B cell (primary cell): Measurements from ENCODE around the gene RIT1. TPM values are rescaled to one million over a fixed set of nuclear protein-coding genes. Genes with fewer than 3 reads are reported as not detected.

Source experiments
- ATAC-seq: fragments of 200-7000 bp; cut with Tn5 transposase; one replicate; pipeline ENCODE4 v1.10.0; 2021; ENCODE audit warnings: low read depth, mild to moderate bottlenecking, moderate number of reproducible peaks, moderate library complexity
- CTCF ChIA-PET: fragments of 350-600 bp; sonication (Branson Sonifier 250); formaldehyde crosslinking; loops from one replicate; lab custom pipeline; 2021; ENCODE audit warnings: antibody characterized with exemption, inconsistent platforms; lab: Charles Lee
- POLR2A ChIA-PET: fragments of 350-600 bp; sonication (Branson Sonifier 250); formaldehyde crosslinking; loops from one replicate; lab custom pipeline; 2021; ENCODE audit warnings: antibody characterized with exemption; lab: Charles Lee
- DNase-seq: peaks from one replicate; pipeline ENCODE4 v3.0.0; 2013
- H2AFZ ChIP-seq: 2 replicates; pipeline ENCODE4 v1.6.1; 2012; ENCODE audit warnings: mild to moderate bottlenecking, low read depth, low read length; ENCODE audit not compliant: insufficient read depth, poor library complexity, severe bottlenecking
- H3K27ac ChIP-seq, 2 donors: 1 replicate in 1 of 2; 2 replicates in 1 of 2; pipeline ENCODE4 v1.5.1; 2012 to 2013; ENCODE audit warnings: low read length in 2 of 2, mild to moderate bottlenecking in 2 of 2, moderate library complexity in 1 of 2
- H3K27me3 ChIP-seq, 4 experiments: fragments of 200-600 bp in 1 of 4; sonication (generic) in 1 of 4; replicated peaks in 1 of 4; 1 replicate in 2 of 4; 2 replicates in 2 of 4; pipeline versions ENCODE4 v1.6.1 to v1.7.0; 2013 to 2016; ENCODE audit warnings: low read length in 3 of 4, mild to moderate bottlenecking in 2 of 4, mixed read lengths in 1 of 4, moderate library complexity in 1 of 4; ENCODE audit not compliant: insufficient read depth in 4 of 4, control insufficient read depth in 3 of 4; ENCODE audit errors: control extremely low read depth in 1 of 4
- H3K36me3 ChIP-seq, 2 experiments: replicated peaks in 1 of 2; 1 replicate in 1 of 2; 2 replicates in 1 of 2; pipeline versions ENCODE4 v1.6.1 to v1.7.1; 2013; ENCODE audit warnings: low read length in 1 of 2; ENCODE audit not compliant: insufficient read depth in 2 of 2, control insufficient read depth in 1 of 2; ENCODE audit errors: control extremely low read depth in 1 of 2, extremely low read depth in 1 of 2
- H3K4me1 ChIP-seq, 2 donors: fragments of 200-600 bp in 1 of 2; sonication (generic) in 1 of 2; 1 replicate in 1 of 2; 2 replicates in 1 of 2; pipeline versions ENCODE4 v1.5.1 to v1.6.1; 2013 to 2017; ENCODE audit warnings: low read length in 2 of 2; ENCODE audit not compliant: control insufficient read depth in 2 of 2, insufficient read depth in 2 of 2
- H3K4me2 ChIP-seq: replicated peaks from 2 replicates; pipeline ENCODE3; 2012; ENCODE audit warnings: mild to moderate bottlenecking, low read depth, low read length; ENCODE audit not compliant: poor library complexity, severe bottlenecking
- H3K4me3 ChIP-seq, 5 experiments: fragments of 200-600 bp in 1 of 5; sonication (generic) in 1 of 5; 1 replicate in 3 of 5; 2 replicates in 2 of 5; pipeline versions ENCODE4 v1.5.1 to v1.7.0; 2011 to 2016; ENCODE audit warnings: low read length in 4 of 5, mild to moderate bottlenecking in 4 of 5, low read depth in 2 of 5, control low read depth in 1 of 5, moderate library complexity in 1 of 5; ENCODE audit not compliant: insufficient read depth in 1 of 5; ENCODE audit errors: control extremely low read depth in 1 of 5, extremely low read depth in 1 of 5
- H3K79me2 ChIP-seq: fragments of 200-600 bp; sonication (generic); one replicate; pipeline ENCODE4 v1.6.0; 2016; ENCODE audit warnings: low read length; ENCODE audit not compliant: control insufficient read depth, insufficient read depth
- H3K9ac ChIP-seq: fragments of 200-600 bp; sonication (generic); 2 replicates; pipeline ENCODE4 v1.6.1; 2017; ENCODE audit warnings: mild to moderate bottlenecking, low read length, moderate library complexity
- H3K9me3 ChIP-seq, 3 donors: one replicate each; pipeline versions ENCODE4 v1.6.1 to v1.7.1; 2013; ENCODE audit warnings: low read length in 2 of 3; ENCODE audit not compliant: control insufficient read depth in 2 of 3, insufficient read depth in 1 of 3; ENCODE audit errors: control extremely low read depth in 1 of 3
- H4K20me1 ChIP-seq: 2 replicates; pipeline ENCODE4 v1.6.0; 2012; ENCODE audit warnings: mild to moderate bottlenecking, low read length; ENCODE audit not compliant: insufficient read depth, control insufficient read depth, poor library complexity, severe bottlenecking
- H3K27ac Mint-ChIP-seq: one replicate; pipeline ENCODE4 v1.8.0; 2021; ENCODE audit warnings: mixed read lengths
- H3K27me3 Mint-ChIP-seq: one replicate; pipeline ENCODE4 v1.8.0; 2021; ENCODE audit warnings: mixed read lengths
- H3K4me1 Mint-ChIP-seq: one replicate; pipeline ENCODE4 v1.8.0; 2021; ENCODE audit warnings: mixed read lengths
- H3K4me3 Mint-ChIP-seq: one replicate; pipeline ENCODE4 v1.8.0; 2021; ENCODE audit warnings: mixed read lengths
- H3K9me3 Mint-ChIP-seq: one replicate; pipeline ENCODE4 v1.8.0; 2022; ENCODE audit warnings: mixed read lengths; ENCODE audit not compliant: insufficient read depth
- EZH2 ChIP-seq: IDR thresholded peaks from 2 replicates; pipeline ENCODE4 v1.6.1; 2012; ENCODE audit warnings: borderline replicate concordance, low read depth, mild to moderate bottlenecking, moderate library complexity, low read length; ENCODE audit not compliant: insufficient read depth, poor library complexity, severe bottlenecking
- WGBS: methylation state at CpG from one replicate; pipeline ENCODE4 v1.1.5; 2013; ENCODE audit warnings: missing lambda C conversion rate; ENCODE audit not compliant: insufficient coverage; 5-methylcytosine and 5-hydroxymethylcytosine counted together
- intact Hi-C: fragments of 100-400 bp; cut with micrococcal nuclease; formaldehyde crosslinking; loops from one replicate; pipeline ENCODE4 v1.10.0; 2022
- polyA plus RNA-seq: library from polyadenylated mRNA; depleted of rRNA; stranded (reverse); fragments of >200 nt; gene quantifications from 2 replicates; pipeline ENCODE4 v1.2.3, GENCODE V29; 2012
- total RNA-seq, 2 donors: library from RNA; stranded (reverse); fragments of 120-200 nt in 1 of 2; gene quantifications; 1 replicate in 1 of 2; 2 replicates in 1 of 2; pipeline versions ENCODE4 v1.2.3 to v1.2.4, GENCODE V29; 2013 to 2022
- TF ChIP-seq, protein P1 (sequence below): fragments of 200-600 bp; IDR thresholded peaks from one replicate; pipeline ENCODE4 v1.8.0; 2022; ENCODE audit warnings: antibody characterized with exemption, mild to moderate bottlenecking

RIT1 gene
- total and polyA plus RNA-seq, 2 donors (not counting 1 experiment from before 2014, with no cell fraction given): 14.2 to 45.7 TPM

DNA sequence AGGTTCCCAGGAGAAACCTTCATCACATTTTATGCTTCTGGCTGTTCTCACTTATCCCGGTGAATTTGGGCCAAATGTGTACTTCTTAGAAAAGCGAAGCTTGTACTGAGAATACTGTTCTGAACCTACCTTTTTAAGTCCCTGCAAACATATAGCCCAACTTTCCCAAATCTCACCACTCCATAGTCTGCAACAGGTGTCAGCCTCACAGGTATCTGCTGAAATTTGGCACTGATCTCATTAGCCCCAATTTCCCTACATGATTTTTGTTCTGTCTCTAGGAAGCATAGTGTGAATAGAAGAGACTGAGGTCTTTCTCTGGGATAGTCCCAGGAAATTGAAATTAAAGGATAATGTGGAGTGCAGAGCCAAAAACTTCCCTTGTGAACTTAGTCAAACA lies 11.5 kb downstream of the RIT1 start:
- no peak for DNase-seq
- ChIA-PET CTCF (no interaction called here), POLR2A (no interaction called here)
- Histone ChIP-seq H3K9me3 (no peaks in the 10 kb centered on the region), H3K27ac (no peak overlapping the region), H3K9ac (no peak overlapping the region), H3K4me3 (no peak overlapping the region), H3K4me2 (no peak overlapping the region), H3K79me2 (no peaks in the 10 kb centered on the region), H2AFZ (no peak overlapping the region), H3K4me1 (no peaks in the 10 kb centered on the region), H3K36me3 (peaks cover 5 to 55% of the 10 kb centered on the region in 2 experiments), H4K20me1 (no peaks in the 10 kb centered on the region), H3K27me3 (no peaks in the 10 kb centered on the region)
- intact Hi-C loops: no loop called here
- no peaks in the 10 kb centered on the region for H3K27me3 Mint-ChIP-seq
- ATAC-seq: no peak
- no peaks in the 10 kb centered on the region for H3K4me1 Mint-ChIP-seq
- TF ChIP-seq, protein P1, sequence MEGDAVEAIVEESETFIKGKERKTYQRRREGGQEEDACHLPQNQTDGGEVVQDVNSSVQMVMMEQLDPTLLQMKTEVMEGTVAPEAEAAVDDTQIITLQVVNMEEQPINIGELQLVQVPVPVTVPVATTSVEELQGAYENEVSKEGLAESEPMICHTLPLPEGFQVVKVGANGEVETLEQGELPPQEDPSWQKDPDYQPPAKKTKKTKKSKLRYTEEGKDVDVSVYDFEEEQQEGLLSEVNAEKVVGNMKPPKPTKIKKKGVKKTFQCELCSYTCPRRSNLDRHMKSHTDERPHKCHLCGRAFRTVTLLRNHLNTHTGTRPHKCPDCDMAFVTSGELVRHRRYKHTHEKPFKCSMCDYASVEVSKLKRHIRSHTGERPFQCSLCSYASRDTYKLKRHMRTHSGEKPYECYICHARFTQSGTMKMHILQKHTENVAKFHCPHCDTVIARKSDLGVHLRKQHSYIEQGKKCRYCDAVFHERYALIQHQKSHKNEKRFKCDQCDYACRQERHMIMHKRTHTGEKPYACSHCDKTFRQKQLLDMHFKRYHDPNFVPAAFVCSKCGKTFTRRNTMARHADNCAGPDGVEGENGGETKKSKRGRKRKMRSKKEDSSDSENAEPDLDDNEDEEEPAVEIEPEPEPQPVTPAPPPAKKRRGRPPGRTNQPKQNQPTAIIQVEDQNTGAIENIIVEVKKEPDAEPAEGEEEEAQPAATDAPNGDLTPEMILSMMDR: no peak
- no peak for TF ChIP-seq EZH2
- 100% methylated on average over 2 of the region's 2 CpGs for whole genome bisulfite sequencing
- H3K27ac Mint-ChIP-seq: no peak overlapping the region
- no peak overlapping the region for H3K4me3 Mint-ChIP-seq
- H3K9me3 Mint-ChIP-seq: no peaks in the 10 kb centered on the region

DNA sequence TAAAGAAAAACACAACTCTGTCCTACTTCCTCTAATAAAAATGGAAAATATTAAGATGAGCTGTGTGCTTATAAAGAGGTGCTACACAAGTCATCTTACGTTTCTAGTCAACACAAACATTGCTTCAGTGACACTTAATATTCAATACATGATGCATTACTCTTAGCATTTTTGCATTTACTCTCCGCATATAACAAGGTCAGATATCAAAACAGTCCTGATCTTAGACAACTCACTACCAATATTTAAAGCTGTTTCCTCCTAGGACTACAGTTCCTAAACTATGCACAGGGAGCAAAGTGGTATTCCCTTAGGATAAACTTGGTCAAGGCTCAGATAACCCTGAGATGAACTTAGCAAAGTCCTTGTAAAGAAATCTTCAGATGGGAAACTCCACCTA lies 12.3 kb downstream of the RIT1 start:
- Histone ChIP-seq H2AFZ (no peak overlapping the region), H3K4me3 (no peak overlapping the region), H3K27ac (no peak overlapping the region), H3K9me3 (no peaks in the 10 kb centered on the region), H3K27me3 (no peaks in the 10 kb centered on the region), H3K79me2 (no peaks in the 10 kb centered on the region), H4K20me1 (no peaks in the 10 kb centered on the region), H3K4me2 (no peak overlapping the region), H3K9ac (no peak overlapping the region), H3K36me3 (peaks cover 5 to 47% of the 10 kb centered on the region in 2 experiments), H3K4me1 (no peaks in the 10 kb centered on the region)
- DNase-seq: no peak
- ChIA-PET POLR2A (interaction anchor here (0.6 kb wide), 1 partner anchor 1291 kb away, joined by 3 read pairs; the partner anchor contains the start of gene ADAR), CTCF (interaction anchor here (0.7 to 2.0 kb wide), 2 partner anchors 90 to 231 kb away, joined by 3 to 5 read pairs; no protein-coding TSS in a partner anchor)
- H3K27ac Mint-ChIP-seq: no peak overlapping the region
- no peaks in the 10 kb centered on the region for H3K4me1 Mint-ChIP-seq
- no peak overlapping the region for H3K4me3 Mint-ChIP-seq
- no peaks in the 10 kb centered on the region for H3K9me3 Mint-ChIP-seq
- TF ChIP-seq EZH2: no peak
- TF ChIP-seq, protein P1: no peak
- ATAC-seq: no peak
- intact Hi-C loops: no loop called here
- H3K27me3 Mint-ChIP-seq: no peaks in the 10 kb centered on the region
- 100% methylated on average over 1 of the region's 2 CpGs for WGBS
